Activated B cell treated with CpG ODN at 0.5 μM for 24 hours (primary cell): ENCODE measurements around the gene DGKB. TPM values are rescaled to one million over a fixed set of nuclear protein-coding genes. Genes with fewer than 3 reads are reported as not detected.

Source experiments
- ATAC-seq: fragments of 200-7000 bp; cut with Tn5 transposase; one replicate; pipeline ENCODE4 v1.10.0; 2021; ENCODE audit warnings: low read depth, mild to moderate bottlenecking, moderate library complexity
- CTCF ChIA-PET: fragments of 350-600 bp; sonication (Branson Sonifier 250); formaldehyde crosslinking; loops from one replicate; lab custom pipeline; 2021; ENCODE audit warnings: antibody characterized with exemption; lab: Charles Lee
- POLR2A ChIA-PET: fragments of 350-600 bp; sonication (Branson Sonifier 250); formaldehyde crosslinking; loops from one replicate; lab custom pipeline; 2021; ENCODE audit warnings: antibody characterized with exemption; lab: Charles Lee
- DNase-seq: peaks from one replicate; pipeline ENCODE4 v3.0.0; 2022
- H3K27ac Mint-ChIP-seq: one replicate; pipeline ENCODE4 v1.8.0; 2020; ENCODE audit warnings: mixed read lengths
- H3K27me3 Mint-ChIP-seq: one replicate; pipeline ENCODE4 v1.8.0; 2021; ENCODE audit warnings: mixed read lengths
- H3K36me3 Mint-ChIP-seq: one replicate; pipeline ENCODE4 v1.8.0; 2021; ENCODE audit warnings: low read depth, mixed read lengths
- H3K4me1 Mint-ChIP-seq: one replicate; pipeline ENCODE4 v1.8.0; 2021; ENCODE audit warnings: mixed read lengths
- H3K4me3 Mint-ChIP-seq: one replicate; pipeline ENCODE4 v1.8.0; 2020; ENCODE audit warnings: mild to moderate bottlenecking, mixed read lengths
- H3K9me3 Mint-ChIP-seq: one replicate; pipeline ENCODE4 v1.8.0; 2020; ENCODE audit warnings: mixed read lengths
- intact Hi-C: fragments of 100-400 bp; cut with micrococcal nuclease; formaldehyde crosslinking; loops from one replicate; pipeline ENCODE4 v1.15.1; 2024
- total RNA-seq: library from RNA; stranded (reverse); gene quantifications from 2 replicates; pipeline ENCODE4 v1.2.3, GENCODE V29; 2022
- TF ChIP-seq, protein P1 (sequence below): fragments of 200-600 bp; IDR thresholded peaks from one replicate; pipeline ENCODE4 v1.8.0; 2022; ENCODE audit warnings: antibody characterized with exemption, mild to moderate bottlenecking

The DGKB gene
- total RNA-seq, 1 donor from 2014 or later: not detected

DNA sequence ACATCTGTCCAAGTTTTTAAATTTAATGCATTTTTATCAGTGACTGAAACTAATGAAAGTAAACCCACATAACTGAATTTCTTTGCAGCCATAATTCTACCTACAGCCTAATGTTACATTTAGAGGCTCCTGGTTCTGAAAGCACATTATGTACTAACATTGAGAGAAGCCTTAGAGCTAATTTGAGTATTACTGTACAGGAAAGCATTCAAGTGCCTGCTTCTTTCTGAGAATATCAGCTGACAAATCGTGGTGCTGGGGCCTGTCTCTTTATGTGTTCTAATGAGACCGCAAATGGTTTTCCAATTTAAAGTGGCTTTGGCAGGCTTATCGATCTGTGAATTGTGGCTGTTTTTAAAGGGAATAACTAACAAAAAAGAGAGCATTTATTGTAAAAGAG is 32.3 kb upstream of the DGKB start:
- DNase-seq: no peak
- no peaks in the 10 kb centered on the region for H3K9me3 Mint-ChIP-seq
- H3K4me1 Mint-ChIP-seq: no peaks in the 10 kb centered on the region
- TF ChIP-seq, protein P1, sequence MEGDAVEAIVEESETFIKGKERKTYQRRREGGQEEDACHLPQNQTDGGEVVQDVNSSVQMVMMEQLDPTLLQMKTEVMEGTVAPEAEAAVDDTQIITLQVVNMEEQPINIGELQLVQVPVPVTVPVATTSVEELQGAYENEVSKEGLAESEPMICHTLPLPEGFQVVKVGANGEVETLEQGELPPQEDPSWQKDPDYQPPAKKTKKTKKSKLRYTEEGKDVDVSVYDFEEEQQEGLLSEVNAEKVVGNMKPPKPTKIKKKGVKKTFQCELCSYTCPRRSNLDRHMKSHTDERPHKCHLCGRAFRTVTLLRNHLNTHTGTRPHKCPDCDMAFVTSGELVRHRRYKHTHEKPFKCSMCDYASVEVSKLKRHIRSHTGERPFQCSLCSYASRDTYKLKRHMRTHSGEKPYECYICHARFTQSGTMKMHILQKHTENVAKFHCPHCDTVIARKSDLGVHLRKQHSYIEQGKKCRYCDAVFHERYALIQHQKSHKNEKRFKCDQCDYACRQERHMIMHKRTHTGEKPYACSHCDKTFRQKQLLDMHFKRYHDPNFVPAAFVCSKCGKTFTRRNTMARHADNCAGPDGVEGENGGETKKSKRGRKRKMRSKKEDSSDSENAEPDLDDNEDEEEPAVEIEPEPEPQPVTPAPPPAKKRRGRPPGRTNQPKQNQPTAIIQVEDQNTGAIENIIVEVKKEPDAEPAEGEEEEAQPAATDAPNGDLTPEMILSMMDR: no peak
- no peaks in the 10 kb centered on the region for H3K36me3 Mint-ChIP-seq
- no peak overlapping the region for H3K27ac Mint-ChIP-seq
- intact Hi-C loops: no loop called here
- no peak overlapping the region for H3K4me3 Mint-ChIP-seq
- H3K27me3 Mint-ChIP-seq: no peaks in the 10 kb centered on the region
- CTCF ChIA-PET: no interaction called here
- ATAC-seq: no peak
- POLR2A ChIA-PET: no interaction called here

DNA sequence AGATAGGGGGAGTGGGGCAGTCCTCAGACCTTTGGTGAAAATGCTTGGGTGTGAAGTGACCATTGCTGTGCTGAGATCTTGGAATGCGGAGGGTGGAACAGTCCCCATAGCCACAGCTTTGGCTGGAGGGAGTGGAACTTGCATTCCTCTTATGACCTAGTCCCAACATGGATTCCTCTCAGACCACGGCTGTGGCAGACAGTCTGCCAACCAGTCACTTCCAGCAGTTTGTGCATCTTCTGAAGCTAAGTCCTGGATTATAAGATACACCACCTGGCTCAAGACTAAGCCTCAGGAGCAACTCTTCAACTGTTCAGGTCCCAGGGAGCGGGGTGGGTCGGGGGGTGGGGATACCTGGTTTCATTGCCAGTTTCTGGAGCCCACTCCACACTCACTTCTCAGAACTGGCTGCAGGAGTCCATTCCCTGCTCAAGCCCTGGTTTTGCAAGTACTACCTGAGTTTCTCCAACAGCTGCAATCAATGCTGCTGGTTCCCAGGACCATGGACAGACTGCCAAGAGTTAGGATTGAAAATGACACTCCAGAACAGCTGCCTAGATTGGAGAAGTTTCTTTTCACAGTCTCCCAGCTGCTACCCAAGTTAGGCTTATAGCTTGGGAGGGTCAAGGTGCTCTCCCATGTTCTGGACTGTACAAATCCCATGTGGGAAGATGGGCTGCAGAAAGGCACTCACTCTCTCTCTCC is 29.1 kb upstream of the DGKB start:
- Mint-ChIP-seq H3K4me3 (no peak overlapping the region), H3K36me3 (no peaks in the 10 kb centered on the region), H3K4me1 (no peaks in the 10 kb centered on the region), H3K27me3 (no peaks in the 10 kb centered on the region), H3K9me3 (peaks cover 4% of the 10 kb centered on the region), H3K27ac (no peak overlapping the region)
- no peak for DNase-seq
- CTCF ChIA-PET: no interaction called here
- TF ChIP-seq, protein P1: no peak
- intact Hi-C loops: no loop called here
- ATAC-seq: no peak
- POLR2A ChIA-PET: no interaction called here

DNA sequence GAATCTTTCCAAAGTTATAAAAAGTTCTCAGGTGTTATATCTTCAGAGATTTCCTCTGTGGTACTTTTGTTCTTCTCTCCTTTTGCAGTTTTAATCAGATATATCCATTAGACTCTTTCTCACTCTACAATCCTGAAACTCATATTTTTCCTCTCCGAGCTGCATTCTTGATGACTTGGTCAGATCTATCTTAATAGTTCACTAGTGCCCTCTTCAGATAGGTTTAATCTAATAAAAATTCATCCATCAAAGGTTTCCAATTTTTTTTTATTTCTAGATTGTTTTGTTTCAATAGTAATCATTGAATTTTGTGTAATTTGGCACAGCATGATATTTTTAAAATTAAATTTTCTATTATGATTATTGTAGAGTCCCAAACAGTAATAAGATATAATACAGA is 21.8 kb upstream of the DGKB start:
- no peak for ATAC-seq
- Mint-ChIP-seq H3K9me3 (peaks cover 9% of the 10 kb centered on the region), H3K4me1 (no peaks in the 10 kb centered on the region), H3K4me3 (no peak overlapping the region), H3K27ac (no peak overlapping the region), H3K27me3 (no peaks in the 10 kb centered on the region), H3K36me3 (no peaks in the 10 kb centered on the region)
- intact Hi-C loops: no loop called here
- CTCF ChIA-PET: no interaction called here
- TF ChIP-seq, protein P1: no peak
- DNase-seq: no peak
- POLR2A ChIA-PET: no interaction called here

DNA sequence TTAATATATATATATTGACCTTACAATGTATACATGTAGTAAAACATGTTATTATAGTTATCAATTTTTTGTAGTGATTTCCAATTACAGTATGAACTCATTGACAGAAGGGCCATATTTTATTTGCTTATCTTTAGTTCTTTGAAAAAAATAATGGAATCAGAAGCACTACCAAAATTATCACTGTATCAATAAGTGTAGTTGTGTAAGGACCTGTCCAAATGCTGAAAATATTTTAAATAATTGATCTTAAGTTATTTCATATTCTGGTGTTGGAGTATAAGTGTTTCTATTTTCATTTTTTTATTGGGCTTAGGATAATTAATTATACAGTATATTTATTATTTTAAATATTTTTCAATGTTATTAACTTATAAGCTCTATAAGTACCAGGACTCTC is 8.5 kb upstream of the DGKB start:
- Mint-ChIP-seq H3K36me3 (no peaks in the 10 kb centered on the region), H3K27me3 (no peaks in the 10 kb centered on the region), H3K27ac (no peak overlapping the region), H3K4me3 (no peak overlapping the region), H3K4me1 (no peaks in the 10 kb centered on the region), H3K9me3 (peaks cover 6% of the 10 kb centered on the region)
- DNase-seq (no peak), ATAC-seq (no peak)
- POLR2A ChIA-PET: no interaction called here
- TF ChIP-seq, protein P1: no peak
- CTCF ChIA-PET: no interaction called here
- intact Hi-C loops: no loop called here

DNA sequence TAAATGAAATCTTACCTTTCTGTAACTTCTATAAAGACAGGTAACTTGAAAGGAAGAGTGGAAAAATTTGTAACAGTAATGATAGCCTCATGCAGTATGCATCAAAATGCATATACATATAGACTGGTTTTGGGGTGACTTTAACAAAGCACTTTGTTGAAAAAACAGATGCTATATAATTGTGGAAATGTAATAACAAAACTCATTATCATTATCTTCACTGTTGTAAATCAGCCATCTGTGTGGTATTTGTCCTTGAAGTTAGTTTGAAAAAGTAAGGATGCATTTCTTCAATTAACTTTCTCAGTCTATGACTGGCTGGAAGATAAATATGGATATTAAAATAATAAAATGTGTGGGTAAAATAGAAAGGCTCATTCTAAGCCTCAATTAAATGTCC is 6.1 kb upstream of the DGKB start:
- Mint-ChIP-seq H3K27ac (no peak overlapping the region), H3K36me3 (no peaks in the 10 kb centered on the region), H3K9me3 (peaks cover 6% of the 10 kb centered on the region), H3K27me3 (no peaks in the 10 kb centered on the region), H3K4me3 (no peak overlapping the region), H3K4me1 (no peaks in the 10 kb centered on the region)
- intact Hi-C loops: no loop called here
- no peak for ATAC-seq
- POLR2A ChIA-PET: no interaction called here
- TF ChIP-seq, protein P1: no peak
- no peak for DNase-seq
- CTCF ChIA-PET: no interaction called here
